Psoas muscle (tissue), 8 donors: ENCODE measurements around the gene SPATA13. TPM values are rescaled to one million over a fixed set of nuclear protein-coding genes. Genes with fewer than 3 reads are reported as not detected.

Experiments
- ATAC-seq, 4 donors: fragments of 200-7000 bp; cut with Tn5 transposase; one replicate each; pipeline ENCODE4 v1.9.1; 2020; ENCODE audit warnings: moderate library complexity in 3 of 4, mild to moderate bottlenecking in 2 of 4
- DNase-seq, 2 donors: peaks; one replicate each; pipeline ENCODE4 v3.0.0-alpha.2; 2020
- H3K27ac ChIP-seq: fragments of 200-600 bp; one replicate; pipeline ENCODE4 v1.8.0; 2022
- H3K27me3 ChIP-seq, 3 donors: fragments of 200-600 bp in 1 of 3; one replicate each; pipeline versions ENCODE4 v1.6.1 to v1.8.0; 2013 to 2022; ENCODE audit warnings: low read length in 2 of 3, mild to moderate bottlenecking in 2 of 3, moderate library complexity in 1 of 3; ENCODE audit not compliant: insufficient read depth in 3 of 3
- H3K36me3 ChIP-seq, 2 donors: fragments of 200-600 bp in 1 of 2; one replicate each; pipeline versions ENCODE4 v1.6.1 to v1.8.0; 2013 to 2022; ENCODE audit warnings: low read depth in 1 of 2, mild to moderate bottlenecking in 1 of 2, moderate library complexity in 1 of 2; ENCODE audit not compliant: insufficient read depth in 1 of 2
- H3K4me1 ChIP-seq: fragments of 200-600 bp; one replicate; pipeline ENCODE4 v1.8.0; 2022
- H3K4me3 ChIP-seq: fragments of 200-600 bp; one replicate; pipeline ENCODE4 v1.8.0; 2022; ENCODE audit warnings: mild to moderate bottlenecking
- H3K9me3 ChIP-seq: fragments of 200-600 bp; one replicate; pipeline ENCODE4 v1.8.0; 2022
- WGBS, 3 donors: extraction: QIAGEN DNeasy Blood & Tissue Kit; methylation state at CpG; one replicate each; pipeline versions ENCODE4 v1.1.6 to v1.1.7; 2013; 5-methylcytosine and 5-hydroxymethylcytosine counted together
- intact Hi-C, 2 donors: fragments of 100-400 bp; cut with DNase I; formaldehyde crosslinking; loops; one replicate each; pipeline versions ENCODE4 v1.11.0 to v1.14.2; 2022
- polyA plus RNA-seq, 3 donors: library from polyadenylated mRNA; stranded (reverse); fragments of 200-250 nt; gene quantifications; one replicate each; pipeline ENCODE4 v1.2.3, GENCODE V29; 2013
- total RNA-seq, 4 donors: library from RNA; stranded (reverse); fragmentation: NEBNext Ultra II Directional in 2 of 4; extraction: Animal tissue kit (Norgen Biotek cat#: 25700) in 2 of 4; gene quantifications; one replicate each; pipeline versions ENCODE4 v1.2.1 to v1.2.4, GENCODE V29; 2021 to 2023
- TF ChIP-seq, protein P1 (sequence below): fragments of 200-600 bp; IDR thresholded peaks from one replicate; pipeline ENCODE4 v1.8.0; 2022; ENCODE audit warnings: antibody characterized with exemption
- donor health status: healthy with polysubstance abuse.
- donor health status: DM: no; HTN: no; CAD: no; lungs with moderate emphysema.
- donor health status: Bipolar disorder and iron deficiency.
- donor health status: healthy.
- donor health status: DM: yes; HTN: yes; CAD: no.
- donor health status: DM: no; HTN: no; CAD: no.
- donor health status: DM: no; HTN: no; CAD: no.
- donor health status: DM: yes; HTN: yes; CAD: no.

SPATA13 gene
- total and polyA plus RNA-seq, 7 donors, result 0.87 to 5.8 (median 2.5) TPM

DNA sequence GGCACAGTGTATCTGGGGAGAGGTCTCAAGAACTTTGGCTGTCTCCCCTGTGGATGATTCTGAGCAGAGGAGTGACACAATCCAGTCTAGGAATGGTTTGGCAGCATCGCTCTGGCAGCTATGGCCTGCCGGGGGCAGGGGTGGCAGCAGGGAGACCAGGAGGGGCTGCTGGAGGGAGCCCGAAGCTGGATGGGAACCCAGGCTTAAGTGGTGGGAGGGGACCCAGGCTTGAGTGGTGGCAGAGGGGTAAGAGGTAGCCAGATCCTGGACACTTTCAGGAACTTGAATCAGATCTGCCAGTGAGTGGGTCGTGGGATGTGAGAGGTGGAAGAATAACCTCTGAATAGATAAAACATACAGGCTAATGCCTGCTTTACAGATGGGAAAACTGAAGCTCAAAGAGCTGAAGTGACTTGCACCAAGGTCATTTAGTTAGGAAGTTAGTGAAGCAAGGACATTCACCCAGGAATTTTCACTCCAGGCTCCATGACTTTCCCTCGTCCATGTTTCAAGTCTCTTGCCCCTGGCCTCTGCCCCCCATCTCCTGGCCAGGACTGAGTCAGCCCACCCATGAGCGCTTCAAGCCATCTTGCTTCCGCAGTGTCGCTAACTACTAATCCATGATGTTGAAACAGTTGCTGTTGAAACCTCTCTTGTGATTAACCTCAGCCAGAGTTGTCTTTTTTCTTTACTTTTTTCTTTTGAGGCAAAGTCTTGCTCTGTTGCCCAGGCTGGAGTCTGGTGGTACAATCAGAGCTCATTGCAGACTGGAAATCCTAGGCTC is 119.0 kb downstream of the SPATA13 start:
- ATAC-seq (no peak), DNase-seq (no peak)
- Histone ChIP-seq H3K27me3 (peaks cover 0 to 2% (median 0%) of the 10 kb centered on the region in 3 donors), H3K27ac (no peak overlapping the region), H3K4me1 (no peaks in the 10 kb centered on the region), H3K4me3 (no peak overlapping the region), H3K36me3 (no peaks in the 10 kb centered on the region), H3K9me3 (no peaks in the 10 kb centered on the region)
- WGBS, 3 donors, result 79 to 95% (median 84%) methylated on average over 8 of the region's 8 CpGs
- TF ChIP-seq, protein P1, sequence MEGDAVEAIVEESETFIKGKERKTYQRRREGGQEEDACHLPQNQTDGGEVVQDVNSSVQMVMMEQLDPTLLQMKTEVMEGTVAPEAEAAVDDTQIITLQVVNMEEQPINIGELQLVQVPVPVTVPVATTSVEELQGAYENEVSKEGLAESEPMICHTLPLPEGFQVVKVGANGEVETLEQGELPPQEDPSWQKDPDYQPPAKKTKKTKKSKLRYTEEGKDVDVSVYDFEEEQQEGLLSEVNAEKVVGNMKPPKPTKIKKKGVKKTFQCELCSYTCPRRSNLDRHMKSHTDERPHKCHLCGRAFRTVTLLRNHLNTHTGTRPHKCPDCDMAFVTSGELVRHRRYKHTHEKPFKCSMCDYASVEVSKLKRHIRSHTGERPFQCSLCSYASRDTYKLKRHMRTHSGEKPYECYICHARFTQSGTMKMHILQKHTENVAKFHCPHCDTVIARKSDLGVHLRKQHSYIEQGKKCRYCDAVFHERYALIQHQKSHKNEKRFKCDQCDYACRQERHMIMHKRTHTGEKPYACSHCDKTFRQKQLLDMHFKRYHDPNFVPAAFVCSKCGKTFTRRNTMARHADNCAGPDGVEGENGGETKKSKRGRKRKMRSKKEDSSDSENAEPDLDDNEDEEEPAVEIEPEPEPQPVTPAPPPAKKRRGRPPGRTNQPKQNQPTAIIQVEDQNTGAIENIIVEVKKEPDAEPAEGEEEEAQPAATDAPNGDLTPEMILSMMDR, result no peak
- intact Hi-C loops, result no loop called here

DNA sequence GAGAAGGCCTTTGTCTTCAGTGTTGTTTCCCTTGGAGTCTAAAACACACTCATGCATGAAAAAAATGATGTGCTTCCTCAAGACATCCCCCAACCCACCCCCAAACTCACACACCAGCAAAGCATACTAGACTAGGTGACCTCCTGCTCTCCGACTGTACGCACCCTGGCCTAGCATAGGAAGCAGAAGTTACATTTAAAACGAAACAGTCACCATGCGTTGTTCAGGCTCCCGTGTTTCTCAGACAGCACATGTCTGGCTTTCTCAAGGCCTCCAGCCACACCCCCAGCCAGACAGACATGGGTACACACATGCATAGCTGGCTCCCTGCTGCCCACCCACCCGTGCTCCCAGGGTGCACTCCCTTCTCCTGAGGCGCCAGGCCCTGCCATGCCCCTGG is 120.2 kb downstream of the SPATA13 start:
- Histone ChIP-seq H3K9me3 (no peaks in the 10 kb centered on the region), H3K27ac (no peak overlapping the region), H3K36me3 (no peaks in the 10 kb centered on the region), H3K4me3 (no peak overlapping the region), H3K4me1 (no peaks in the 10 kb centered on the region), H3K27me3 (no peaks in the 10 kb centered on the region)
- TF ChIP-seq, protein P1, result no peak
- intact Hi-C loops, result no loop called here
- 78 to 84% (median 78%) methylated on average over 7 of the region's 7 CpGs for WGBS, 3 donors
- ATAC-seq (no peak), DNase-seq (no peak)

DNA sequence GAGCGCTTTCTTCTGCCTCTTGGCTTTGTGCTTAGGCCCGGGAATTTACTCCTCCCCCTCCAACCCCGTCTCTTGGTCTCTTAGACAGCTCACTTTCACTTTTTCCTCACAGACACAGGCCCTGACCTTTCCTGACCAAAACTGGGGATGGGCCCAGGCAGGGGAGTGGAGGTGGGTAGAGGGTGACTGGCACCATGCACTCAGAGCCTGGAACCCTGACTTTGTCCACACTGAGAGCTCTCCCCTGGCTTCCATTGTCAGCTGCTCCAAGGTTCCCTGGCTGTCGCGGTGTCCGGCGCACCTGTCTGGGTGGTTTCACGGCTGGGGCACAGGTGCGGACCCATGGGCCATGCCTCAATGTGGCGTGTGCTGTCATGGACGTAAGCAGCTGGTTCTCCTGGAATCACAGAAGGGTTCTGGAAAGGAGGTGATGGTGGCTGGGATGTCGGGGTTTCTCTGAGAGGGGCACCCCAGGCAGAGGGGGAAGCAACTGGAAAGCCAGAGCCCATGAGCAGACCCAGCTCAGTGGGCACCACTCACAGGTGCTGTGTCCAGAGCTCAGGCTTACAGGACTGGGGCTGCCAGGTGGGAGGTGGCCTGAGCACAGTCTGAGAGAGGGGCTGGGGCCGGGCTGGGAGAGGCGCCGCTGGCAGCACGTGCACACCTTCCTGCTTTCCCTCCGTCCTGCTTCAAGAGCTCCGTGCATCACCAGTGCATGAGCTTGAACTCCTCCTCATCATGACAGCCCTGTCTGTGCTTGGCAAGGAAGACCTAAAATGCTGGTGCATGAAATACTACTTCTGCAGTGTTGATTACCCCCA is 120.9 kb downstream of the SPATA13 start:
- intact Hi-C loops, result no loop called here
- no peak overlapping the region for H3K4me3 ChIP-seq
- ATAC-seq, result no peak

DNA sequence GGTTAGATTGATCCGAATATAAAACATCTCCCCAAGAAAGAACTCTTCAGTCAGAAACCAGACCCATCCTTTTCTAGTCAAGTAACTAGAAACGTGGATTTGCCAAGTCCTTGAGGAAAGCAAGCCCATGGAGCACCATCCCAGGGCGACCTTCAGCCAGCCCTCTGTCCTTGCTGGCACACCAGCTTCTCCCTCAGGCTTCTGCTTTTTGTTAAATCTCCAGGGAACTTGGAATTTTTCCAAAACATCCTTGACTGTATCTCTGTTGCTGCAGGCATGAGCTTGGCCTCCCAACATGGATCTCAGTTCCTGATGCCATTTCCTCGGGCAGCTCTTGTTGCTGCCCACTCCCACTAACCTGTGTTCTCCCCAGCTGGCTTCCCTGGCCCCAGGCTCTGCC is 121.7 kb downstream of the SPATA13 start:
- intact Hi-C loops, result no loop called here
- Histone ChIP-seq H3K36me3 (peaks cover 0 to 2% of the 10 kb centered on the region in 2 donors), H3K9me3 (no peaks in the 10 kb centered on the region), H3K27ac (no peak overlapping the region), H3K4me3 (no peak overlapping the region), H3K27me3 (no peaks in the 10 kb centered on the region), H3K4me1 (no peaks in the 10 kb centered on the region)
- no peak for ATAC-seq
- whole genome bisulfite sequencing, 3 donors, result 71 to 87% (median 73%) methylated on average over 4 of the region's 4 CpGs
- TF ChIP-seq, protein P1, result no peak
- DNase-seq, result no peak

More for the DNA sequence above, 120.9 kb downstream of the SPATA13 start:
- H3K4me1 ChIP-seq, result no peaks in the 10 kb centered on the region
- WGBS, 3 donors, result 84 to 90% (median 90%) methylated on average over 18 of the region's 18 CpGs
- DNase-seq, result no peak
- TF ChIP-seq, protein P1, result no peak
- no peaks in the 10 kb centered on the region for H3K36me3 ChIP-seq
- no peak overlapping the region for H3K27ac ChIP-seq
- H3K9me3 ChIP-seq, result no peaks in the 10 kb centered on the region
- H3K27me3 ChIP-seq, result no peaks in the 10 kb centered on the region
